ENCODE data around the gene RCOR1.
A peak's percentile ranks its signal among the peaks of the same experiment; 100 is the strongest.
"Not testable (repeated sequence)": the region's sequence is repeated elsewhere in the genome, so short reads cannot be mapped to it uniquely, and the experiment has no call there.

The RCOR1 gene

GRCh38 chr14:102591944-102592762, at the start of gene RCOR1:
Gene RCOR1 (plus strand): TSS chr14:102592649. CDS start chr14:102592887, 238 bp downstream.
- peak; percentile 98 for DNase-seq (ENCODE audit: low spot score)

- DNase-seq (ENCODE audit: low spot score) = no peak
These were observed 48.3 kb upstream of the RCOR1 start for GRCh38 chr14:102544046-102544746.

DNA sequence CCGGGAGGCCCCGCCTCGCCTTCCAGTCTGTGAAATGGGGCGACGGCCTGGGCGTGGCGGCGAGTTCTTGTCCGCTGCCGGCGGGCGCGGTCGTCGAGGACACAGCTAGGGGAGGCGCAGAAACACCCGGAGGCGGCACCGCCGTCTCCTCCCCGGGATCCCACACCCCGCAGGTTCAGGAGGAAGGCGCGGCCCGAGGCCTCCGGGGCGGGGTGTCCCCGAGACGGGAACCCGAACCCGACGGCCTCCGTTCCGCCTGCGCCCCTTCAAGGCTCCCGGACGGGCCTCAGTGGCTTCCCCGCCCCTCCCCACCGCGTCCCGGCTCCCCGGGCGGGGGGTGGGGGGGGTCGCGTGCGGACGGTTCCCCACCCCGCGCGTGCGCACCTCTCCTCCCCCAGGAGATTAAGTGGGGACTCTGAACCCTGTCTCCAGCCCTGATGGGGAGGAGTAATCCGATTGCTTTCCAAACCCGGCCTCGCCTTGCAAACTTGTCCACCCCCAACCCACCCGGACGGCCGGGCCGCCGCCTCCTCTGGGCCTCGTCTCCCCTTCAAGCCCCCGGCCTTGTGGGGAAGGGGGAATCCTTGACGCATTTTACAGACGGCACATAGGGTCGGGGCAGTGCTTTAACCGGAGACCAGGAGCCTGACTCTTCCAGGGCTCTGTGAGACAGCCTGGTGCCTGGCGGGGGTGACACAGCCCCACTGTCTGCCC, 47.5 kb upstream of the RCOR1 start:
- DNase-seq (ENCODE audit: low spot score) = no peak

GRCh38 chr14:102545461-102546265, 46.8 kb upstream of the RCOR1 start:
- no peak for DNase-seq (ENCODE audit: low spot score)

- no peak for DNase-seq (ENCODE audit: low spot score)
These were observed 43.7 kb upstream of the RCOR1 start for GRCh38 chr14:102548616-102549240.

DNA sequence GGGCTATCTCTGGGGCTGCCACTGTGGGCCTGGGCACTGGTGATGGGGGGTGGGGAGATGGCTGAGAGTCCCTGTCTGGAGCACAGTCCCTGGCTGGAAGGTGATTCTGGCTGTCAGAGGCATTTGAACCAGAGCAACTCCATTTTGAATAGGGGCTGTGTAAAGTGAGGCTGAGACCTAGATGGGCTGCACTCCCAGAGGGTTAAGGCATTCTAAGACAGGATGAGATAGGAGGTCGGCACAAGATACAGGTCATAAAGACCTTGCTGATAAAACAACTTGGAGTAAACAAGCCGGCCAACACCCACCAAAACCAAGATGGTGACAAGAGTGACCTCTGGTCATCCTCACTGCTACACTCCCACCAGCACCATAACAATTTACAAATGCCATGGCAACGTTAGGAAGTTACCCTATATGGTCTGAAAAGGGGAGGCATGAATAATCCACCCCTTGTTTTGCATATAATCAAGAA, 41.5 kb upstream of the RCOR1 start:
- not testable (repeated sequence) for DNase-seq (ENCODE audit: low spot score)

DNA sequence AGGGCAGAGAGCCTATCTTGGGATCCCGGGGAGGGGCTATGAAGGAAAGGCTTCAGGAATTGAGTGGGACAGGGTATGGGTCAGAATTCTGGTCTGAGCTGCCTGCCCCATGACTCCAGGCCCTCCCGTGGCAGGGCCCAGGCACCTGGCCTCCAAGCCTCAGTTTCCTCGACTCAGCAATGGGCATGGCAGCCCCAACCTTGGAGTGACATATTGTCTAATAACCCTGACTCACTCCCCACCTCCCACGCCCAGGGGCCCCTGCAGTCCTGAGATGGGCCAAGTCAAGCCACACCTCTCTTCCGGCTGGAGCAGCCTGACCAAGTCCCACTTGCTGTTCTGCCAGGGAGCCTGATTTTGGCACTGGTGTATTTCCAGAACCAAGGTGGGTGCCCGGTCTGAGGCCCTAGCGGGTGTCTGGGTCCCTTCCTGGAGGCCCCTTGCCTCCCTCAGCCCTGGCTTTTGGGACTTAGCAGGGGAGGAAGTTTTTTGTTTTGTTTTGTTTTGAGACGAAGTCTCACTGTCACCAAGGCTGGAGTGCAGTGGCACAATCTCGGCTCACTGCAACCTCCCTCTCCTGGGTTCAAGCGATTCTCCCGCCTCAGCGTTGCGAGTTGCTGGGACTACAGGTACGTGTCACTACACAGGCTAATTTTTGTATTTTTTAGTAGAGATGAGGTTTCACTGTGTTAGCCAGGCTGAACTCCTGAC, 40.3 kb upstream of the RCOR1 start:
- DNase-seq (ENCODE audit: low spot score) = no peak

- DNase-seq (ENCODE audit: low spot score) = no peak
These were observed 37.3 kb upstream of the RCOR1 start for GRCh38 chr14:102554821-102555819.

GRCh38 chr14:102556098-102556677, 36.3 kb upstream of the RCOR1 start:
- DNase-seq (ENCODE audit: low spot score) = no peak

DNA sequence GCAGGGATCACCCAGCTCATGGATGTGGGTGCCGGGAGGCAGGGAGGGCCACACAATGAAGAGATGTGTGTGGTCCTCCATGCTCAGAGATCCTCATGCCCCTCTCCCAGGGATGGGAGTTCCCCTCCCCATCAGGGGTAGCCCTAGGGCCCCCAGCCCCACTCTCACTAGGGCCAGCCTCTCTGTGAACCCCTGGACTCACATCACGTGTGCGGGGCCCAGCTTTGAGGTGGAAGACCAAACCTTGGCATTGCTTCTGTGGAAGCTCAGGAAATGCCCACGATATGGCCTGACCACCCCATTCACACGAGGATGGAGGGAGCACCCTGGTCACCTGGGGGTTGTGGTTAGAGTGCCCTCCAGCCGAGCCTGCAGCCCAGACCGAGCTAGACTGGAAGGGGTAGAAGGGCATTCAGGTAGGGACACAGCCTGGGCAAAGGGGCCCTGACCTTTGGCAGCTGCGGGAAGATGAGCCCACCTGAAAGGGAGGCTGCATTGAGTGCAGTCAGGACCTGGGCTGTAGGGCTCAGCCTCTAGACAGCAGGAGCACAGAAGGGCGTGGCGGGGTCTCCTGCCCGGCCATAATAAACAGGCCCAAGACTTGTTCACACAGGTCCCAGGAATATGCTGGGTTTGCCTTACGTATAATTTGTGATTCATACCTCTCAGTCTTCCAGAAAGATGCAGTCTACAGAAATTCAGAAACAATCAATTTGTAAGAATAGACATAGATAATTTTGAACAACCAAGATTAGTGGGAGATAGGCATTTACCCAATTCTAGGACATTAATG, 34.8 kb upstream of the RCOR1 start:
- no peak for DNase-seq (ENCODE audit: low spot score)

DNA sequence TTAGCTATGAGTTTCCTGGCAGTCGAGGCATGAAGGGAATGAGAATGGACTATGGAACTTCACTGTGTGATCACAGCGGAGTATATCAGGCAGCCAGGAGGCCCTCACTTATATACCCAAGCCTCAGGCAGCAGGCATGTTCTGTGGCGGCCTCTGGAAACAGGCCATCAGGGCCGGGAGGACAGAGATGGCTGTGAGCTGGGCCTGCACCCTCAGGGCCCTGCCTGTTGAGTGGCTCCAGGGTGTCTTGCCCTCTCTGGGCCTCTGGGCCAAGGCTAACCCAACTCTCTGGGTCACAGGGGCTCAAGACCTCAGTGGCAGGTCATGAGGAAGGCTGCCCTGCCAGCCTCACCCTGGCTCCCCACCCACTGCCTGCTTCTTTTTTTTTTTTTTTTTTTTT, 33.9 kb upstream of the RCOR1 start:
- no peak for DNase-seq (ENCODE audit: low spot score)

GRCh38 chr14:102560458-102561261, 31.8 kb upstream of the RCOR1 start:
- no peak for DNase-seq (ENCODE audit: low spot score)

GRCh38 chr14:102565331-102565887, 27.0 kb upstream of the RCOR1 start:
- DNase-seq (ENCODE audit: low spot score) = peak; percentile 9

DNA sequence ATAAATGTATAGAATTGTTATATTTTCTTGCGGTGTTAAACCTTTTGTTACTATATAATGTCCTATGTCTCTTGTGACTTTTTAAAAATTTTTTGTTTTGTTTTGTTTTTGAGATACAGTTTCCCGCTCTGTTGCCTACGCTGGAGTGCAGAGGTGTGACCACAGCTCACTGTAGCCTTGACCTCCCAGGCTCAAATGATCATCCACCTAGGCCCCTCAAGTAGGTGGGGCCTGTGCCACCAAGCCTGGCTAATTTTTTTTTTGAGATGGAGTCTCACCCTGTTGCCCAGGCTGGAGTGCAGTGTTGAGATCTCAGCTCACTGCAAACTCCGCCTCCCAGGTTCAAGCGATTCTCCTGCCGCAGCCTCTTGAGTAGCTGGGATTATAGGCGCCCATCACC, 26.5 kb upstream of the RCOR1 start:
- no peak for DNase-seq (ENCODE audit: low spot score)

- DNase-seq (ENCODE audit: low spot score) = no peak
These were observed 24.3 kb upstream of the RCOR1 start for GRCh38 chr14:102568115-102568614.

GRCh38 chr14:102570334-102570995, 22.0 kb upstream of the RCOR1 start:
- no peak for DNase-seq (ENCODE audit: low spot score)

All from putamen (tissue), 1 donor.